NB4 (cell line): Measurements from ENCODE around the gene GAS6.

Source experiments
- DNase-seq: peaks from one replicate; pipeline ENCODE4 v3.0.0; 2010; ENCODE audit warnings: low read depth
- H3K4me3 ChIP-seq: one replicate; pipeline ENCODE4 v1.5.1; 2011; ENCODE audit warnings: mild to moderate bottlenecking, low read depth, low read length, moderate library complexity
- CTCF ChIP-seq: IDR thresholded peaks from one replicate; pipeline ENCODE4 v1.5.1; 2012; ENCODE audit warnings: low read depth, low read length
- MAX ChIP-seq: IDR thresholded peaks from 2 replicates; pipeline ENCODE4 v1.6.1; 2011; ENCODE audit warnings: low read depth, low read length
- MYC ChIP-seq: IDR thresholded peaks from 2 replicates; pipeline ENCODE4 v1.6.1; 2011; ENCODE audit warnings: low read depth, low read length
- POLR2A ChIP-seq: IDR thresholded peaks from 2 replicates; pipeline ENCODE4 v1.6.1; 2011; ENCODE audit warnings: mild to moderate bottlenecking; ENCODE audit not compliant: insufficient read length; ENCODE audit errors: extremely low read depth

Gene GAS6

GRCh38 chr13:113822956-113823744 is 40.7 kb downstream of the GAS6 start:
- no peak overlapping the region for H3K4me3 ChIP-seq
- DNase-seq, result no peak
- TF ChIP-seq POLR2A (no peak), CTCF (no peak), MYC (no peak), MAX (no peak)

- TF ChIP-seq CTCF, result no peak
- no peak for TF ChIP-seq MAX
- TF ChIP-seq MYC, result no peak
- no peak for TF ChIP-seq POLR2A
These were observed 41.6 kb downstream of the GAS6 start for GRCh38 chr13:113822266-113822665.

GRCh38 chr13:113821847-113822246 is 42.0 kb downstream of the GAS6 start:
- no peak for DNase-seq
- no peak for TF ChIP-seq POLR2A
- no peak overlapping the region for H3K4me3 ChIP-seq

More at GRCh38 chr13:113822266-113822665, 41.6 kb downstream of the GAS6 start:
- no peak overlapping the region for H3K4me3 ChIP-seq
- DNase-seq, result no peak

GRCh38 chr13:113820813-113821651 is 42.8 kb downstream of the GAS6 start:
- no peak for TF ChIP-seq POLR2A
- TF ChIP-seq MYC, result peak; percentile 24; the same call in 1 of the 2 replicates
- TF ChIP-seq CTCF, result no peak
- TF ChIP-seq MAX, result no peak
- DNase-seq, result peak; percentile 96
- peak overlapping the region; percentile 32 for H3K4me3 ChIP-seq

- DNase-seq, result no peak
- no peak for TF ChIP-seq POLR2A
- no peak for TF ChIP-seq MYC
- no peak for TF ChIP-seq CTCF
- TF ChIP-seq MAX, result no peak
- no peak overlapping the region for H3K4me3 ChIP-seq
These were observed 43.9 kb downstream of the GAS6 start for GRCh38 chr13:113819731-113820715.

GRCh38 chr13:113819341-113819730 is 44.5 kb downstream of the GAS6 start:
- DNase-seq, result no peak
- TF ChIP-seq MYC (no peak), MAX (no peak), POLR2A (no peak), CTCF (no peak)
- no peak overlapping the region for H3K4me3 ChIP-seq
